Measurements from ENCODE around the gene GGN.

The GGN gene

GRCh38 chr19:38374332-38375097 is 13.3 kb downstream of the GGN start, which contains the start of gene PSMD8:
PSMD8 (plus strand) TSS chr19:38374571; CDS start chr19:38374602, 31 bp downstream.
- peak within 1 kb of the TSS; percentile 92 for H3K27ac ChIP-seq (replicated peaks)
- H3K4me3 ChIP-seq (replicated peaks; ENCODE audit: insufficient read depth, low read length): peak within 1 kb of the TSS; percentile 66
- peak; percentile 99 to 100 for DNase-seq (ENCODE audit: low read depth in 1 of 2, low spot score in 1 of 2)
- peak; percentile 68 for TF ChIP-seq GABPA (IDR thresholded peaks at IDR 0.05; ENCODE audit: low read depth)
- peak; percentile 70; the same call in 1 of the 2 replicates for TF ChIP-seq SPI1 (IDR thresholded peaks at IDR 0.05; ENCODE audit: borderline replicate concordance, low read depth)
- TF ChIP-seq, protein P1, sequence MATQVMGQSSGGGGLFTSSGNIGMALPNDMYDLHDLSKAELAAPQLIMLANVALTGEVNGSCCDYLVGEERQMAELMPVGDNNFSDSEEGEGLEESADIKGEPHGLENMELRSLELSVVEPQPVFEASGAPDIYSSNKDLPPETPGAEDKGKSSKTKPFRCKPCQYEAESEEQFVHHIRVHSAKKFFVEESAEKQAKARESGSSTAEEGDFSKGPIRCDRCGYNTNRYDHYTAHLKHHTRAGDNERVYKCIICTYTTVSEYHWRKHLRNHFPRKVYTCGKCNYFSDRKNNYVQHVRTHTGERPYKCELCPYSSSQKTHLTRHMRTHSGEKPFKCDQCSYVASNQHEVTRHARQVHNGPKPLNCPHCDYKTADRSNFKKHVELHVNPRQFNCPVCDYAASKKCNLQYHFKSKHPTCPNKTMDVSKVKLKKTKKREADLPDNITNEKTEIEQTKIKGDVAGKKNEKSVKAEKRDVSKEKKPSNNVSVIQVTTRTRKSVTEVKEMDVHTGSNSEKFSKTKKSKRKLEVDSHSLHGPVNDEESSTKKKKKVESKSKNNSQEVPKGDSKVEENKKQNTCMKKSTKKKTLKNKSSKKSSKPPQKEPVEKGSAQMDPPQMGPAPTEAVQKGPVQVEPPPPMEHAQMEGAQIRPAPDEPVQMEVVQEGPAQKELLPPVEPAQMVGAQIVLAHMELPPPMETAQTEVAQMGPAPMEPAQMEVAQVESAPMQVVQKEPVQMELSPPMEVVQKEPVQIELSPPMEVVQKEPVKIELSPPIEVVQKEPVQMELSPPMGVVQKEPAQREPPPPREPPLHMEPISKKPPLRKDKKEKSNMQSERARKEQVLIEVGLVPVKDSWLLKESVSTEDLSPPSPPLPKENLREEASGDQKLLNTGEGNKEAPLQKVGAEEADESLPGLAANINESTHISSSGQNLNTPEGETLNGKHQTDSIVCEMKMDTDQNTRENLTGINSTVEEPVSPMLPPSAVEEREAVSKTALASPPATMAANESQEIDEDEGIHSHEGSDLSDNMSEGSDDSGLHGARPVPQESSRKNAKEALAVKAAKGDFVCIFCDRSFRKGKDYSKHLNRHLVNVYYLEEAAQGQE (IDR thresholded peaks at IDR 0.05; ENCODE audit: insufficient replicate concordance, low read depth): peak; percentile 84
- peak; percentile 95 for TF ChIP-seq POLR2AphosphoS5 (IDR thresholded peaks at IDR 0.05; ENCODE audit: low read depth)
- TF ChIP-seq CTCF (IDR thresholded peaks at IDR 0.05; ENCODE audit: insufficient read depth, low read length): no peak
- no peaks in the 10 kb centered on the region for H3K27me3 ChIP-seq (ENCODE audit: insufficient read depth, poor library complexity, severe bottlenecking)

GRCh38 chr19:38373907-38374331 is 13.9 kb downstream of the GGN start:
- no peak for DNase-seq (ENCODE audit: low read depth in 1 of 2, low spot score in 1 of 2)
- TF ChIP-seq CTCF (IDR thresholded peaks at IDR 0.05; ENCODE audit: insufficient read depth, low read length) (no peak), GABPA (IDR thresholded peaks at IDR 0.05; ENCODE audit: low read depth) (no peak), SPI1 (IDR thresholded peaks at IDR 0.05; ENCODE audit: borderline replicate concordance, low read depth) (no peak), POLR2AphosphoS5 (IDR thresholded peaks at IDR 0.05; ENCODE audit: low read depth) (no peak)
- TF ChIP-seq, protein P1 (IDR thresholded peaks at IDR 0.05; ENCODE audit: insufficient replicate concordance, low read depth): no peak
- peak overlapping the region; percentile 66 for H3K27ac ChIP-seq (replicated peaks)
- H3K4me3 ChIP-seq (replicated peaks; ENCODE audit: insufficient read depth, low read length): peak overlapping the region; percentile 35
- no peaks in the 10 kb centered on the region for H3K27me3 ChIP-seq (ENCODE audit: insufficient read depth, poor library complexity, severe bottlenecking)

GRCh38 chr19:38371081-38371480 is 16.8 kb downstream of the GGN start:
- no peak for DNase-seq (ENCODE audit: low read depth in 1 of 2, low spot score in 1 of 2)
- H3K4me3 ChIP-seq (replicated peaks; ENCODE audit: insufficient read depth, low read length): no peak overlapping the region
- H3K27ac ChIP-seq (replicated peaks): no peak overlapping the region
- no peaks in the 10 kb centered on the region for H3K27me3 ChIP-seq (ENCODE audit: insufficient read depth, poor library complexity, severe bottlenecking)
- TF ChIP-seq GABPA (IDR thresholded peaks at IDR 0.05; ENCODE audit: low read depth) (no peak), CTCF (IDR thresholded peaks at IDR 0.05; ENCODE audit: insufficient read depth, low read length) (no peak), POLR2AphosphoS5 (IDR thresholded peaks at IDR 0.05; ENCODE audit: low read depth) (no peak), SPI1 (IDR thresholded peaks at IDR 0.05; ENCODE audit: borderline replicate concordance, low read depth) (no peak)
- TF ChIP-seq, protein P1 (IDR thresholded peaks at IDR 0.05; ENCODE audit: insufficient replicate concordance, low read depth): no peak
